SK-N-MC (cell line): Measurements from ENCODE around the gene PARD6B.

Experiments
- EZH2 ChIP-seq: fragments of 200-600 bp; sonication (generic); IDR thresholded peaks from one replicate; pipeline ENCODE4 v1.6.1; 2017; ENCODE audit warnings: antibody characterized with exemption
- FOXP2 ChIP-seq: optimal IDR thresholded peaks from 2 replicates; pipeline ENCODE3; 2011; ENCODE audit warnings: mild to moderate bottlenecking, moderate library complexity; ENCODE audit not compliant: insufficient read depth; ENCODE audit errors: extremely low read length, control extremely low read depth
- POLR2AphosphoS5 ChIP-seq: IDR thresholded peaks from 2 replicates; pipeline ENCODE4 v1.6.1; 2012; ENCODE audit warnings: mild to moderate bottlenecking, low read depth, low read length, borderline replicate concordance

- TF ChIP-seq EZH2 (no peak), POLR2AphosphoS5 (no peak), FOXP2 (no peak)
These were observed 11.7 kb downstream of the PARD6B start for GRCh38 chr20:50743087-50743486.
